ENCODE measurements around the gene NRP1.

- TF ChIP-seq POLR2A (IDR thresholded peaks at IDR 0.05) (no peak), CTCF (IDR thresholded peaks at IDR 0.05) (no peak)
Measured at GRCh38 chr10:33244354-33244967, 90.0 kb downstream of the NRP1 start.
